RPMI7951 (cell line): Measurements from ENCODE around the gene HTR3E. TPM values are rescaled to one million over a fixed set of nuclear protein-coding genes. Genes with fewer than 3 reads are reported as not detected.
"Not testable (repeated sequence)": the region's sequence is repeated elsewhere in the genome, so short reads cannot be mapped to it uniquely, and the experiment has no call there.

Experiments
- DNase-seq: peaks from one replicate; pipeline ENCODE4 v3.0.0-alpha.2; 2012; ENCODE audit warnings: low read depth
- total RNA-seq: library from RNA; depleted of rRNA; stranded (reverse); fragments of >200 nt; shearing (Covaris generic); gene quantifications from 2 replicates; pipeline ENCODE4 v1.2.3, GENCODE V29; 2014

The HTR3E gene
- total RNA-seq, 1 experiment from 2014 or later: not detected

DNA sequence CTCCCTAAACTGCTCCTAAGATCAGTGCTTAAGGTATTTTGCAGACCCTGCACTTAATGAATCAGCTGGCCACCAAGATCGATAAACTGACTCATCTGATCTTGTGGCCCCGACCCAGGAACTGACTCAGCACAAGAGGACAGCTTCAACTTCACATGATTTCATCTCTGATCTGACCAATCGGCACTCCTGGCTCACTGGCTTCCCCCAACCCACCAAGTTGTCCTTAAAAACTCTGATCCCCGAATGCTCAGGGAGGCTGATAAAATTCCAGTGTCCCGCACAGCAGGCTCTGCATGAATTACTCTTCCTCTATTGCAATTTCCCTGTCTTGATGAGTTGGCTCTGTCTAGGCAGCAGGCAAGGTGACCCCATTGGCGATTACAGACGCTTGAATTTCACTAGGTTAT lies 13.5 kb downstream of the HTR3E start:
- peak; percentile 54 for DNase-seq

DNA sequence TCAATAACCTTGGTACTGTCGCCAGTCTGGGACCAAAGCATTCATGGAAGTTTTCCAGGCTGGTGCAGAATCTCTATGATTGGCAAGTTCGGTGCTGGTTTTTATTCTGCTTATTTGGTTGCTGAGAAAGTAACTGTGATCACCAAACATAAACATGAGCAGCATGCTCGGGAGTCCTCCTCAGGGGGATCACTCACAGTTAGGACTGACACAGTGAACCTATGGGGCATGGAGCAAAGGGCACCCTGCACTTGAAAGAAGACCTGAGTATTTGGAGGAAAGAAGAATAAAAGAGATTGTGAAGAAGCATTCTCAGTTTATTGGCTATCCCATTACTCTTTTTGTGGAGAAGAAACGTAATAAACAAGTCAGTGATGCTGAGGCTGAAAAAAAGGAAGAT lies 19.2 kb downstream of the HTR3E start:
- no peak for DNase-seq

DNA sequence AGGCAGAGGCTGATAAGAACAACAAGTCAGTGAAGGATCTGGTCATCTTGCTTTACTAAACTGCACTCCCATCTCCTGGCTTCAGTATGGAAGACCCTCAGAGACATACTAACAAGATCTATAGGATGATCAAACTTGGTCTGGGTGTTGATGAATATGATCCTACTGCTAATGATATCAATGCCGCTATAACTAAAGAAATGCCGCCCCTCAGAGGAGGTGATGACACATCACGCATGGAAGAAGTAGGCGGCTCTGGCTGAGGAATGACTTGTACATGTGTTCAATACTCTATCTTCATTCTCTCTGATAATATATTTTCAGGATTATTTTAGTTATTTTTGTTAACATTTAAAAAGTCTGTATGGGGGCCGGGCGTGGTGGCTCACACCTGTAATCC lies 20.8 kb downstream of the HTR3E start:
- DNase-seq: no peak

DNA sequence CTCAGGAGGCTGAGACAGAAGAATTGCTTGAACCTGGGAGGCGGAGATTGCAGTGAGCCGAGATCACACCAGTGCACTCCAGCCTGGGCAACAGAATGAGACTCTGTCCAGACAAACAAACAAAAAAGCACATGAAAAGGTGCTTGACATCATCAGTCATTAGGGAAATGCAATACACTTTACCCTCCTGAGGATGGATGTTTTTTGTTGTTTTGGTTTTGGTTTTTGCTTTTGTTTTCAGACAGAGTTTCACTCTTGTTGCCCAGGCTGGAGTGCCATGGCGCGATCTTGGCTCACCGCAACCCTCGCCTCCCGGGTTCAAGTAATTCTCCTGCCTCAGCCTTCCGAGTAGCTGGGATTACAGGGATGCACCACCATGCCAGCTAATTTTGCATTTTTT lies 24.2 kb downstream of the HTR3E start:
- not testable (repeated sequence) for DNase-seq

DNA sequence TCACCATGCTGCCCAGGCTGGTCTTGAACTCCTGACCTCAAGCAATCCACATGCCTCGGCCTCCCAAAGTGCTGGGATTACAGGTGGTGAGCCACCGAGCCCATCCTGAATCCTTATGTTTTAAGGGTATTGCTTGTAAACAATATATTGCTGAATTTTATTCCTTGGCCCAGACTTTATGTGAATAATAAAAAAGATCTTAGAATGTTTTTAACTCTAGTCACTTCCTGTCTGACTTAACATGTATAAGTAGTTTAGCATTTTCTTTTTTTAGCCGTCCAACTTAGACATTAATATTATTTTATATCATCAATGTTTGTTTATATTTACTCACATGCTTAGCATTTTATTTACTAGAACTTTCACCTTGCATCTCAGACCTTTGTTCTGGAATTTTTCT lies 29.1 kb downstream of the HTR3E start:
- no peak for DNase-seq

DNA sequence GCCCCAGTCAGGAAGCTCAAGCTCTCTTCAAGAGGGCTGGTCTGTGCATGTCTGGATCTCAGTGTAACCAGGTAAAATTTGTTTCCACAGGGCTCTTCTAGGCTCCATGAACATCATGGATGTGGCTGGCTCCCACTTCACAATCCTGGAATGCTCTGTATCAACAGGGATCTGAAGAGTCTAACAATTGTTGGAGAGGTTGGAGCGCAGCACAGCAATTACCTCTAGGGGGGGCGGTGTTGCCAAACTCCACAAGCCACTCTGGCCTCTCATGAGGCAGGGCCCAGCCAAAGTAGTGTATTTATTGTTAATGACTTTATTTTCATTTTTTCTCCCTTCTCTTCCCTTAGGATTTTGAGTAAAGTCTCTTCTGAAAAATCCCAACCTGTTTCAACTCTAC lies 32.1 kb downstream of the HTR3E start:
- peak; percentile 52 for DNase-seq

DNA sequence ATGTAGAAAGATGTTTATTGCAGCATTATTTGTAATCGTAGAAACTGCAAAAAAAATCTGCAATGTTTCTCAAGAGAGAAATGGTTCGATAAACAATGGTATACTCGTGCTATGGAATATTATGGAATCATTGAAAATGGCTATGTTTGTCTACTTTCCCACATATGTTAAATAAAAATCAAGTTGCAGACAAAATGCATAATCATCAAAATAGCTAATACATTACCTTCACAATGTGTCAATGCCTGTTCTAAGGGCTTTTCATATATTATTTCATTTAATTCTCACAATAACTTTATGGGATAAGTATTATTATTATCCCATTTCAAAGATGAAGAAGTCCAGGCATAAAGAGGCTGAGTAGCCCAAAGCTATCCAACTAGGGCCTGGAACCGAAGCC lies 36.1 kb downstream of the HTR3E start:
- DNase-seq: no peak

DNA sequence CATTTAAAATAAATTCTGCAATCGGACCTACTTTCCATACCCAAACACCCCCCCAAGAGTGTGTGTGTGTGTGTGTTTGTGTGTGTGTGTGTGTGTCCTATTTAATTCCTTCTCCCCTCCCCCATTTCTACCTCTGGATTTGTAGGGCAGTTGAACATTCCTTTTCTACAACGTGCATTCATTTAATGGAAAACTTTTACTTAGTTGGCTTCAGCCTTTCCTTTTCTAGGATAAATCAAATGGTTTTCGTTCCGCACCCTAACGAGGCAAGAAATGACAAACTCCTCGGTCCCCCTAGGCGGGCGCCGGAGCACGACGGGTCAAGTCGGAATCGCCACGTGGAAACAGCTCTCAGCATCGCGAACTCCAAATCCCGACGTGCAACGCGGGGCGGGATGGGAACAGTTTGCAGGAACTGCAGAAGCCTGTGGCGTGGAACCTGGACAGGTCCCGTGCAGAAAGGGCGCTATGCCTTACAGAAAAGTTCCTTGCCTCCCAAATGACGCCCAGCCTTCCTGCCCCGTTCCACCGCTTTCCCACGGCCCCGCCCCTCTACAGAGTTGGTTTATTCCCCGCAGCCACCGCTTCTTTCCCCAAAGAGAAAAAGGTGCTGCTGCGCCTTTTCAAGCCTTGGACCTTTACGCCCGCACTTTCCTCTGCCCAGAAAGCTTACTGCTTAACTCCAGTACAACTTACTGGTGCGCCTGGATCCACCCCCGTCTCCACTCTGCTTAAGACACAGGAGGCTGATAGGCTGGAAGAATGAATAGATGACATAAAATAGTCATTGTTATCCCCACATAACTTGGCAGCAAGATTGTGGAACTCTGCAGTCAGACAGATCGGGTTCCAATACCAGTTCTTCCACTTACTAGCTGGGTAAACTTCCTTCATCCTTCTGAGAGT lies 37.2 kb downstream of the HTR3E start:
- peak; percentile 87 for DNase-seq

DNA sequence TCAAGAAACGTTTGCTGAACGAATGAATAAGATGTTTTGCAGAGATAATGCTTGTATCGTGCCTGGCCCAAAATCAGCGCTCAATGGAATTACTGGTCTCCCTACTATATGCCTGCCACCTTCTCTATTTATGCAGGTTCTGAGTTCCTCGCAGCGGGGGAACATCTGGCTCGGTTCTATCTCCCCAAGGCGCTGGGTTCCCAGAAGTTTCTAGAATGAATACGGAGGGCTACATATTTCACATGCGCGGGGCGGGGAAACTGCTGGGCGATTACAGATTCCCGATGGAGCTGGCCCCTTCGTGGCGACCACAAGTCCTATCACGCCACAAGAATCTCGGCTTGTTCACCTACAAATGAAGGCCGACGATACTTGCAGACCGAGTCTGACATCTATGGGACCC lies 37.9 kb downstream of the HTR3E start:
- peak; percentile 40 for DNase-seq

DNA sequence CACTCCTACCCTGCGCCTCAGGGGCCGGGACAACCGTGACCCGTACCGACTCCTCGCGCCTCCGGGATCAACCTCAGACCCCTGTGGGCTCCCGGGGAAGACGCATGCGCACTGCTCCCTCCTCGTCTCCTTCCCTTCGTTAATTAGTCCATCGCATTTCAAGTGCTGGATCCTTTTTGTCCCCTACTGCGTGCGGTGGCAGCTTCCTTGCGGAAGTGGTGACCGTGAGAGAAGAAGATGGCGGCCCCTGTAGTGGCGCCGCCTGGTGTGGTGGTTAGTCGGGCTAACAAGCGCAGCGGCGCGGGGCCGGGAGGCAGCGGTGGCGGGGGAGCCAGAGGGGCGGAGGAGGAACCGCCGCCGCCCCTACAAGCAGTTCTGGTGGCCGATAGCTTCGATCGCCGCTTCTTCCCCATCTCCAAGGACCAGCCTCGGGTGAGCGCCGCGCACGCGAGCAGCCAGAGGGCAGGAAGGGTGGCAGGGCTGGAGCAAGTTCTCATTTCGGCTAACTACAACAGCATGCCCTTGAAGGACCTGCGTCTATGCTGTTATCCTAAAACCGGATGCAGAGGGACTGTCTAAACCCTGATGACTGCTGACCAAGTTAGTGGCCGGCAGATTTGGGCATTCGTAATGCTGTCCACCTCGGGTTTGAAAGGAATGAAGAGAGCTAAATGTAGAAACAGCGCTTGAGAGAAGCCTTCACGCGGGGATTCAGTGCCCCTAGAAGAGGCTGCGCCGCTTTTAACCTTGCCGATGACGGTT lies 38.5 kb downstream of the HTR3E start, which contains the start of gene EIF2B5:
EIF2B5 (plus strand) TSS at position 210 of the 762 bp plus-strand sequence; CDS start at position 238, 28 bp downstream.
- DNase-seq: peak; percentile 93

DNA sequence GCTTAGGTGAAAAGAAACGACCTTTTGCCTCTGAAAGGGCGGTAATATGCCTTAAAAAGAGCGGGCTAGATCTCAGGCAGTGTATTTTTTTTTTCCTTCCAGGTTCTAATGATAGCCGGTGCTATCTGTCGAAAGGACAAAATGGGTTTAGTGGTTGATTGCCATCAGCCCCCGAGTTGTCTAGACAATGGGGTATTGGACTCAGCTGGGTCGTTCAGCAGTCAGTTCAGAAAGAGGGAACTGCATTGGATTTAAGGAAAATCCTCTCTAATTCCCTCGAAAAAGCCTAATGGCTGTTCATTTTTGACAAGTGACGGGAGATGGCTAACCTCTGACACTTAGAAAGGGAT lies 39.0 kb downstream of the HTR3E start:
- no peak for DNase-seq

DNA sequence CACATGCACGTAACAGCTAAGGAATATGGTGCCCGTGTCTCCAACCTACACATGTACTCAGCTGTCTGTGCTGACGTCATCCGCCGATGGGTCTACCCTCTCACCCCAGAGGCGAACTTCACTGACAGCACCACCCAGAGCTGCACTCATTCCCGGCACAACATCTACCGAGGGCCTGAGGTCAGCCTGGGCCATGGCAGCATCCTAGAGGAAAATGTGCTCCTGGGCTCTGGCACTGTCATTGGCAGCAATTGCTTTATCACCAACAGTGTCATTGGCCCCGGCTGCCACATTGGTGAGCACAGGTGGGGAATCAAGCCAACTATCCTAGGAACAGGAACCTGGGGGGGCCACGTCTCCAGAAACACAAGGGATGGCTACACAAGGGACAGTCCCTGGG lies 43.6 kb downstream of the HTR3E start:
- DNase-seq: no peak

DNA sequence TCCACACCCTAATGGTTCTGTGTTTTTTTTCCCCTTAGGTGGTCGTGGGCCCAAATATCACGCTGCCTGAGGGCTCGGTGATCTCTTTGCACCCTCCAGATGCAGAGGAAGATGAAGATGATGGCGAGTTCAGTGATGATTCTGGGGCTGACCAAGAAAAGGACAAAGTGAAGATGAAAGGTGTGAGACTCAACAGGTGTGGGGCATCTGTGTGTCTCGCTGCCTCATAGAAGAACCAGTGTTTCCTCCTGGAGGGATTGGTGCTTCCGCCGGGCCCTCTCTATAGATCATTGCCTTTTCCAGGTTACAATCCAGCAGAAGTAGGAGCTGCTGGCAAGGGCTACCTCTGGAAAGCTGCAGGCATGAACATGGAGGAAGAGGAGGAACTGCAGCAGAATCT lies 45.3 kb downstream of the HTR3E start:
- no peak for DNase-seq

DNA sequence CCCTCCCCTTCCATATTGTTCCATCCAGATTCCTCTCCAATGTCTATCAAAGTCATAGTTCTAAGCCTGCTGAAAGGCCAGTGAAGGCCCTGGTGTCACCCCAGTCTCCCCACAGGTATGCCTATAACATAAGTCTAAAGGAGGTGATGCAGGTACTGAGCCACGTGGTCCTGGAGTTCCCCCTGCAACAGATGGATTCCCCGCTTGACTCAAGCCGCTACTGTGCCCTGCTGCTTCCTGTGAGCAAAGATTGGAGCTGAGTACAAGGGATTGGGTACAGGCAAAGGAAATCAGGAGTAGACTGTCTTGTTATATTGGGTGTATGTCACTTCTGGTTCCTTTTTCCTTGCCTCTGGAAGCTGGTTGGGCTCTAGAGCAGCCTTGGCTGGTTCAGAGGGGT lies 46.5 kb downstream of the HTR3E start:
- DNase-seq: no peak

DNA sequence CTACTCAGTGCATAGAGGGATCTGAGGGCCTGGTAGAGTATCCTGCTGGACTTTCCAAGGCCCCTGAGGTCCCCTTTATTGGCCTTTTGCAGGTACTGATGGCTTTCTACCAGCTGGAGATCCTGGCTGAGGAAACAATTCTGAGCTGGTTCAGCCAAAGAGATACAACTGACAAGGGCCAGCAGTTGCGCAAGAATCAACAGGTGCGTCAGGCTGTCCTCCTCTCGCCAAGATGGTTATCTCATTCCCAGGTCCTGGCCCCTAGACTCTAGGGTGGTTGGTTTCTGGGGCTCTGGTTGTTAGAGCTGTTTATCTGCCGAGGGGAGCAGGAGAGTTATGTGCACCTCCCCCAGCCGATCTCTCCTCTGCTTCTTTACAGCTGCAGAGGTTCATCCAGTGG lies 47.6 kb downstream of the HTR3E start:
- DNase-seq: no peak

DNA sequence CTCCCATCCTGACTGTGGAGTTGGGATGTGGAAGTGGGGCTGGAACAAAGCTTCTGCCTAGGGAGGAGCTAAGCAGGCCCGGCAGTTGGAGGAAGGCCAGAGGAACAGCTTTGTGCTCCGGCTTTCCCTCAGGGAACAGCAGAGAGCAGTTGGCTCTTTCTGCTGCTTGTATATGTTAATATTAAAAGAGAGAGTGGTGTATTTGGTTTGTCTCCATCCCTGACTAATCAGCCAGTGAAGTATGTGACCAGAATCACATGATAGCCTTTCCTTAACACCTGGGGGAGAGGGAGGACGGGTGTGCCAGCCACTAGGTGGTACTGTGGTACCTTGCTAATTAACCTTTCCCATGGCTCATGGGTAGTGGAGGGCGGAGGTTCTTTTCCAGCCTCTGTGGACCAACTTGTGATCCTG lies 48.3 kb downstream of the HTR3E start:
- DNase-seq: peak; percentile 50

DNA sequence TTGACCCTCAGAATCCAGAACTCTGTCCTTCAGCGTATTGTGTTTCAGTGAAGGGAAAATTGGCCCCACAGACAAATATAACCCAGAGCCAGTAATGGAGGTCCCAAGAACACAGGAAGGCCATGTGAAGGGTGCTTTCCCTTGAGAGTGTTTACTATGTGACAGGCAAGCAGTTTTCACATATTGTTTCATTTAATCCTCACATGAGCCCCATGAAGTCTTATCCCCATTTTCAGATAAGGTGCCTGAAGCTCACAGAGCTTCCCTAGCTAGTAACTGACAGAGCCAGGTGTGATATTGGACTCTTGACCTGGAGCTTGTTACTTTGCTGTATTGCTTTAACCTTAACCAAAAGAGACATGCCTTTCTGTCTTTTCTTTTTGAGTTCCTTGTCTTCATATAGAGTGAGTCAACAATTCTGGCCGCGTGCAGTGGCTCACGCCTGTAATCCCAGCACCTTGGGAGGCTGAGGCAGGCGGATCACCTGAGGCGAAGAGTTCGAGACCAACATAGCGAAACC lies 48.9 kb downstream of the HTR3E start:
- no peak for DNase-seq

DNA sequence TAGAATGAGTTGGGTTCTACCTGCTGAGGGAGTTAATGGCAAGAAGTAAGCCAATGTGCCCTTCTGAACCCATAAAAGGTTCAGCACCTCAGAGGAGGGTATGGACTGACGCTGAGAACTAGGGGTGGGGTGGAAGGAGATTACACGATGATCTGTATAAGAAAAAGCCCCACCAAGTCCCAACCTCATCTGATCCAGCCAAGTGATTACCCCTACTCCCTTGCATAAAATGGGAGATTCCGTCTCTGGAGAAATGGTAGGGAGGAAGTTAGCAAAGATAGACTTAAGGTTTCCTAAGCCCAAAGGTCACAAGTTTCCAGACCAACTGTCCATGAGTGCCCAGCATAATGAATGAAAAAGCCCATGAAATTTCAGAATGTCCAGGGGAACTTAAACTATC lies 51.2 kb downstream of the HTR3E start:
- no peak for DNase-seq

DNA sequence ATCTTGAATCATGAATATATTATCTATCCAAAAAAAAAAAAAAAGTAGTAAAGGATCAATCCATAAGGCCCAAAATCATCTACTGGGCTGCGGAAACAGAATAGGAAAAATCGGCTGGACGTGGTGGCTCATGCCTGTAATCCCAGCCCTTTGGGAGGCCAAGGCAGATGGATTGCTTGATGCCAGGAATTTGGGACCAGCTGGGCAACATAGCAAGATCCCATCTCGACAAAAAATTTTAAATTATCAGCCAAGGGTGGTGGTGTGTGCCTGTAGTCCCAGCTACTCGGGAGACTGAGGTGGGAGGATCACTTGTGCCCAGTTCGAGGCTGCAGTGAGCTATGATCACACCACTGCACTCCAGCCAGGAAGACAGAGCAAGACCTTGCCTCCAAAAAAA lies 52.3 kb downstream of the HTR3E start:
- no peak for DNase-seq

DNA sequence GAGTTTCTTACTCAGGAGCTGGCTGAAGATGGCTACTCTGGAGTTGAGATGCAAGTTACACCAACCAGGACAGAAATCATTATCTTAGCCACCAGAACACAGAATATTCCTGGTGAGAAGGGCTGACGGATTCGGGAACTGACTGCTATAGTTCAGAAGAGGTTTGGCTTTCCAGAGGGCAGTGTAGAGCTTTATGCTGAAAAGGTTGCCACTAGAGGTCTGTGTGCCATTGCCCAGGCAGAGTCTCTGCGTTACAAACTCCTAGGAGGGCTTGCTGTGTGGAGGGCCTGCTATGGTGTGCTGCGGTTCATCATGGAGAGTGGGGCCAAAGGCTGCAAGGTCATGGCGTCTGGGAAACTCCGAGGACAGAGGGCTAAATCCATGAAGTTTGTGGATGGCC lies 52.9 kb downstream of the HTR3E start:
- not testable (repeated sequence) for DNase-seq

DNA sequence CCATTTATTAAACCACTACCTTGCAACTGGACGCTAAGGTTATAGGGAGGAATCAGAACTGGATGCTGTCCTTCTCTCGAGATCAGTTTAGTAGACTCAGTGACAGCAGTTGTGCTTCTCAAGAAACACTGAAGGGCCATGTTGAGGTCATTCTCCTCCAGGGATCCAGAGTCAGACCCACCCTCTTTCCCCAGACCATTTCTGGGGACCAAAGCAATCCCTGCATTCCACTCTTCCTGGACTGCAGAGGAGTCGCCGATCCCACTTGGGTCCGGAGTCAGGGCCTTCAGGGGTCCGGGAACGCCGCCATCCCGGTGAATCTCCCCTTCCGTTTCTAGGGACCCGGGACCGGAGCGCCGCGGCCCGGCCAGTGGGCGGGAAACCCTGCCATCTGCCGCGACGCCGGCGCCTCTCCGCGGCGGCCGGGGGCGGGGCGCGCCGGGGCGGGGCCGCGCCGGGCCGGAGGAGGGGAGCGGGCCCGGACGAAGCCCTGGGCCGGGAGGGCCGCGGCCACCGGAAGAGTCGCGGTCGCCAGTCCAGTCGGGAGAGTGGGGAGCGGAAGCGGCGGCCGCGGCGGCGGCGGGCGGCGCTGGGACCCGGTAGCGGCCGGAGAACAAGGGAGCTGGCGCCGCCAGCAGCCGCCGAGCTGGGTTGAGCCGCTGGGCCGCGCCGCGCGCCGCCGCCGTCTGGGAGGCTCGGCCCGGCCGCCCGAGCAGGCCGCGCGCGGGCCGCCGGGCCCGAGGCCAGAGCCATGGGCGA lies 58.2 kb downstream of the HTR3E start, which contains the start of gene DVL3:
DVL3 (plus strand) TSS at position 493 of the 759 bp plus-strand sequence; CDS start at position 752, 259 bp downstream.
- DNase-seq: peak; percentile 75
